Suppressor macrophage (primary cell): ENCODE results near the gene ZC3H18.

Experiments
- DNase-seq, 4 experiments: peaks; one replicate each; pipeline ENCODE4 v3.0.0-alpha.2; 2020 to 2022

ZC3H18 gene

GRCh38 chr16:88627531-88628411 lies 57.6 kb downstream of the ZC3H18 start:
- no peak for DNase-seq

GRCh38 chr16:88628512-88628974 lies 58.3 kb downstream of the ZC3H18 start:
- peak in 2 of 4 experiments; percentile 23 to 49 for DNase-seq

GRCh38 chr16:88629835-88630234 lies 59.6 kb downstream of the ZC3H18 start:
- no peak for DNase-seq

DNA sequence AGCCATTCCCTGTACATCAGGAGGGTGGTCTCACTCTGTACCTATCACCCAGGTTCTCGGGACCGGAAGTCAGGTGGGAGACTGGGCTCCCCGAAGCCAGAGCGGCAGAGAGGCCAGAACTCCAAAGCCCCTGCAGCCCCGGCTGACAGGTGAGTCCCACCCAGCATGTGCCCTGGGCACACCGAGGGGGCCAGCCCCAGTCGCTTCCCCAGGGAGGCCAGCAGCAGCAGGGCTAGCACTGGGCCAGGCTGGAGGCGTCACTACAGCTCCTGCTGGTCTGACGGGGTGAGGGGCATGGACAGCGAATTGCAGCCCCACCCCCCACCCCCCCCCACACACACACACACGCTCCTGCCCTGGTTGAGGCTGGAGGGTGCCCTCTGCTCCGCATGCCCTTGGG lies 60.2 kb downstream of the ZC3H18 start:
- DNase-seq: no peak

- no peak for DNase-seq
Measured at GRCh38 chr16:88630941-88631340, 60.7 kb downstream of the ZC3H18 start.

GRCh38 chr16:88631384-88631783 lies 61.2 kb downstream of the ZC3H18 start:
- no peak for DNase-seq

DNA sequence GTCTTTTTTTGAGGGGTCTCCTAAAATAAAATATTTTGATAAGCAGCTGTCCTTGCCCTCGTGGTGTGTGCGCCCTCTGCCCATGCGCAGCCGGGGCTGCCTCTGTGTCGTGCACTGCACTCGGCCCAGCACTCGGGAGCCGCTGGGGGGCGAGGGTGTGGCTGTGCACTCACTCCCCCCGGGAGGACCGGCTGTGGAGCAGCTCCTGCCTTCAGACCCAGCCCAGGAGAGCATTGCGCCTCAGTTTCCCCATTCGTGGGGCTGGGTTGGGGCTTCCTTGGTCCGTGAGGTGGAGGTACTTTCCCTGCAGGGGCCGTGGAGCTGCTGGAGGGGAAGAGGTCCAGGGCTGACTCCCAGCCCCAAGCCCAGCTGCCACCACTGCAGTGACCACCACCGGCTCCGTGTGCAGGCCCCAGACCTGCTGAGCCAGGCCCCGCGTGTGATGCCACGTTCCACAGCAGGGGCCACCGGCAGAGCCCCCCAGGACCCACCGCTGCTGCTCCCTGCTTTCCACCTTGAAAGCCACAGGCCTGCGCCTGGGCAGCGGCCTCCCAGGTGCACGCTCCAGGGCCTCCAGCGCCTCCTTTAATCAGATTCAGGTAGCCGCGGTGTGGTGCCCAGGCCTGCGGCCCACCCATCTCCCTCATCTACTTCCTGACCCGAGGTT lies 61.9 kb downstream of the ZC3H18 start:
- no peak for DNase-seq

- DNase-seq: no peak
Measured at GRCh38 chr16:88632587-88632930, 62.4 kb downstream of the ZC3H18 start.

GRCh38 chr16:88633684-88634140 lies 63.5 kb downstream of the ZC3H18 start:
- peak; percentile 46 to 70 (median 66) for DNase-seq

DNA sequence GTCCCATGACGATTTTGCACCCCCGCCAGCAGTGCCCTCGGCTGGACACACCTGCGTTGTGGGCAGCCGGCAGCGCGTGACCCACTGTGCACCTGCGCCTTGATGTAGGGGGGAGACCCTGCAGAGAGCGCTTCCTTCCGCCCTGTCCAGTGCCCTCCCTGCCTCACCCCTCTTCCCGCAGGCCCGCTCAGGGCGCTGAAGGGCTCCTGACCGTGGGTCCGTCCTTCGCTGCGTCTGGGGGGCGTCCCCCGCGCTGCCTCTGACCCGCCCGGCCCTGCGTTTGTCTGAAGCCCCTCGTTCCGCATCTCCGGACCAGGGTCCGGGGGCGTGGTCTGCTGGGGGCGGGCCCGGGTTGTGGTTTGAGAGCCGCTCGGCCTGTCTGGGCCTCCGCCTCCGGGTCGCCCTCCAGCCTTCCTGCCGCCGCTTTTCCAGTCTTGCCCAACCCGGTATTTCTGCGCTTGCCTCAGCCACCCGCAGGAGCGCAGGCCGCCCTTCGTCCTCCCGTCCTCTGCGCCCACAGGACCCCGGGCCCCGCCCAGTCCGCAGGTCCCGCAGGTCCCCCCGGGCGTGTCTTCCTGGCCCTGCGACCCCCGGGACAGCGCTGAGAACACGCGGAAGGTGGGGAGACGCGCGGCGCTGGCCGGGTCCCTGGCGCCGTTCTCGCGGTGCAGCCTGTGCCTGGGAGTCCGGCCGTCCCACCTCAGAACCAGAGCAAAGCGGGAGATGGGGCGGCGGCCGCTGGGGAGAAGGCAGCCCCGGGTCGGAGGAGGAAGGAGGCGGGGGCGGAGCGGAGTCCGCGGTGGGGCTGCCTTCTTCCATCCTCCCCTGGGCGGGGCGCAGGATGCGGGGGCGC lies 64.2 kb downstream of the ZC3H18 start:
- DNase-seq: peak; percentile 59 to 86 (median 78)

DNA sequence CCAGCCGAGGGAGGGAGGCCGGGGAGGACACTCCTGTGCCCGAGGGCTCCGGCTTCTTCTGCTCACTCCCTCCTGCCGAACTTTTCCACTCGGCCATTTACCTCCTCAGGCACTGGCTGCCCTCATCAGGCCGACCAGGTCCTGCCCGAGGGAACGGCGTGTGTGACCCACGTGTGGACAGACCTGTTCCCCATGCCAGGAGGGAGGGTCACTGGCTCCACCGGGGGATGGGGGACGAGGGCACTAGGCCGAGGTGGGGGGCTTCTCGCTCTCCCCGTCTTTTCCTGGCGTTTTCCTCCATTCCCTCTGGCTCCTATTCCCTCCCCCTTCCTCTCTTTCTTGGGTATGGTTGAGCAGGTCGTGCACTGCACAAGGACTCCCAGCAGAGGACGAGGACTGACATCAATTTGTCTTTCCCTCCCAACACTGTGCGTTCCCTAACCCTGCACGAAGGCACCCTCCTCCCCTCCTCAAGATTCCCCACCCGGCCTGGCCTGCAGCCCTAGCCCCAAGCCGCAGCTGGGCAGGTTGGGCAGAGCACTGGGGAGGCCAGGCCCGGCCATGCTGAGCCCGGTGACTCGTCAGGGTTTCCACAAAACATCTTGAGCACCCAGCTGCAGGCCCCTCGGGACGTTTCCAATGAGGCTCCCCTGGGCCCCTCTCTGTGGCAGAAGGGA lies 64.9 kb downstream of the ZC3H18 start:
- peak in 1 of 4 experiments; percentile 15 for DNase-seq

GRCh38 chr16:88635671-88636319 lies 65.6 kb downstream of the ZC3H18 start:
- DNase-seq: no peak

DNA sequence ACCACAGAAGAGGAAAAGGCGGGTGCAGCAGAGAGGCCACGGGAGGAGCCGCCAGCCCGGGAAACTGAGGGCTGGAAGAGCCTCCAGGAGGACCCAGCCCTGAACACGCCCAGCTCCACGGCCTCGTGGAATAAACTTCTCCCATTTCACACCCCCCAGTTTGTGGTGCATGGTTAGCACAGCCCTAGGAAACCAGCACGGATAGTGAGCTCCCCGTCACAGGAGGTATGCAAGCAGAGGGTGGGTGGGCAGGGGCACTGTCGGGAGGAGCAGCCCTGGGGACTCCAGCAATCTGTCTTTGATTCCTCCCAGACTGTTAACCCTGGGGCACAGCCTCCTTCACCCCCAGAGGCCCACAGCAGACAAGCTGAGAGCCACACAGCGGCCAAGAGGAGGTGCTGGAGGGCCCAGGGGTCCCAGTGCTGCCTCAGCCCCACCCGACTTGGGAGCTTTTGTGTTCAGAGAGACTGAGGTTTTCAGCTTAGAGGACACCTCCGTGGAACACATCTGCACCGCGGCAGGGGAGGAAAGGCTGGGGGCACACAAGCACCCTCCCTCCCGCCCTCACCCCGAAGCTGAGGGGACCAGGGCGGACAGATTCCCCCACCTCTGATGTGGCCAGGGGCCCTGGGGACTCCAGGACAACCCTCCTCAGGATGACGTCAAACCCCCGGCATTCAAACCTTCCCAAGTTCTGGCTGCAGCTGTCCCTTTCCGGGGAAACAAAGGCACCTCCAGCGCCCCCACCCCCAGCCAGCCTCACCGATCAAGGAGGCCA lies 66.5 kb downstream of the ZC3H18 start:
- DNase-seq: no peak

DNA sequence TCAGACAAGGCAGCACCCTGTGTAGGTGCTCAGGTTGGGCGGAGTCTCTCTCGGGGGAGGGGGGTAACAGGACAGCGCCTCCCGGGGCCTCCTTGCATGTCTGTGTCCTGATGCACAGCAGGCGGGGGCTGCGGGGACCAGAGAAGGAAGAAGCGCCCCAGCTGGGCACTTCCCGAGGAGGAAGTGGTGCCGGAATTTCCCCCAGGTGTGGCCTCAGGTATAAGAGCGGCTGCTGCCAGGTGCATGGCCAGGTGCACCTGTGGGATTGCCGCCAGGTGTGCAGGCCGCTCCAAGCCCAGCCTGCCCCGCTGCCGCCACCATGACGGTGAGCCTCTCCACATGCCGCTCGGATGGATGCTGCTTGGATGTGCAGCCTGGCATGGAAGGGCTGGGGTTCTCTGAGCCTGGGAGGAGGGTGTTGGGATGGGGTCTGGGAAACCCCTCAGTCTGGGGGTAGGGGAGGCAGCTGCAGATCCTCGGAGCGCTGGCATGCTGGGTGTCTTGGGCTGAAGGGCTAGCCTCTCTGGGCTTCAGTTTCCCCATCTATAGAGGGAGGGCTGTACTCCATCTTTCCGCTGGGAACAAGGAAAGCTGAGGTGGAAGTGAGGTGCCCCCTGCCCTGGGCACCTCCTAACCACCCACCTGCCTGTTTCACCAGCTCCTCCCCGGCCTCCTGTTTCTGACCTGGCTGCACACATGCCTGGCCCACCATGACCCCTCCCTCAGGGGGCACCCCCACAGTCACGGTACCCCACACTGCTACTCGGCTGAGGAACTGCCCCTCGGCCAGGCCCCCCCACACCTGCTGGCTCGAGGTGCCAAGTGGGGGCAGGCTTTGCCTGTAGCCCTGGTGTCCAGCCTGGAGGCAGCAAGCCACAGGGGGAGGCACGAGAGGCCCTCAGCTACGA lies 68.4 kb downstream of the ZC3H18 start, which contains the start of gene IL17C:
Gene IL17C, plus strand, starts transcription at position 250 of the 908 bp plus-strand sequence. Its CDS starts 70 bp downstream, at position 320.
- no peak for DNase-seq

DNA sequence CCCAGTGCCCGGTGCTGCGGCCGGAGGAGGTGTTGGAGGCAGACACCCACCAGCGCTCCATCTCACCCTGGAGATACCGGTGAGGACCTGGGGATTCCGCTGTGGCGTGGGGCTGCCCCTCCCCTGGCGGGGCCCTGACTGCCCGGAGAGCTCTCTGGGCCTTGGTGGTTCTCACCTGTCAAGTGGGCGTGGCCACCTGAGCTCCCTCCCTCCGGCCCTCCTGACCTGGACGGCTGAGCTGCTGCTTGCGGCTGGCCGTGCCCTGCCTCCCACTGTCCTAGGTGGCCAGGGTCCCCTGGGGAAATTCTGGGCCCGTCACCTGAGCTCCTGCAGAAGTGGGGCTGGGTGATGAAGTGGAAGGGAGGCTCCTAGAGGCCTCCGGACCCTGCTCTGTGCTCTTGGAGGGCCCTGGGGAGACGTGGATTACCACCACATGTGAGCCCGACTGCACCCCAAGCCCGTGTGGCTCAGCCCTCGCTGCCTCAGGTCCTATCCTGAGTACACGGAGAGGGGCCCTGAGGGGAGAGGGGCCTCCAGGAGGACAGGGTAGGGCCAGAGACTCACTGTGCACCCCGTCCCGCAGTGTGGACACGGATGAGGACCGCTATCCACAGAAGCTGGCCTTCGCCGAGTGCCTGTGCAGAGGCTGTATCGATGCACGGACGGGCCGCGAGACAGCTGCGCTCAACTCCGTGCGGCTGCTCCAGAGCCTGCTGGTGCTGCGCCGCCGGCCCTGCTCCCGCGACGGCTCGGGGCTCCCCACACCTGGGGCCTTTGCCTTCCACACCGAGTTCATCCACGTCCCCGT lies 69.2 kb downstream of the ZC3H18 start:
- peak in 1 of 4 experiments; percentile 20 for DNase-seq

GRCh38 chr16:88640039-88640495 lies 69.9 kb downstream of the ZC3H18 start:
- DNase-seq: no peak

DNA sequence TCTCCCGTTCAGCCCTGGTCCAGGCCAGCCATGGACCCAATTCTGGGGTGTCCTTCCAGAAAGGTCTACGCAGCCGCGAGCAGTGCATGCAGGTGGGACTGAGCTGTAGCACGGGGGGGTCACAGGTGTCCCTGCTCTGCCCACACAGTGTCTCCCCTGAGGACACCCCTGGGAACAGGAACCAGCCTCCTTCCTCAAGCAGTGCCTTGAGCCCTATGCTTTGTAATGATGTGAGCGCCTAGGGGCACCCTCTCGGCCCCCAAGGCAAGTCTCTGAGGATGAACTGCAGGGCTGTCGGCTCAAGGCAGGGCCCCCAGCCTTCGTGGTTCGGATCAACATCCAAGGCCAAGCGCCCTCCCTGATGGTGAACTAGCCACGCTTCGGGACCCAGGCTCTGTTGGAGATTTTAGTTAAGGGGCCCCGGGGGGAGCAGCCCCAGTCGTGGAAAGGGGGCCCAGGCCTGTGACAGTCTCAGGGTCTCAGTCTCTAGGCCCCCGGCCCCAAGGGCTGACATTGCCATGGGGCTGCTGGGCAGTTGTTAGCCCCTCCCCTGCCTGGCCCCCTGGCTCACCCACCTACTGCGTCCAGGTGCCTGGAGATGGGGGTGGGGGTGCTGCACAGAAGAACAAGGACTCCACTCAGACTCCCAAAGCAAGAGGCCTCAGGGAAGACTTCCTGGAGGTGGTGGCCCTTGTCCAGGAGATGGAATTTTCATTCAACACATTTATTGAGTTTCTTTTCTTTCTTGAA lies 70.5 kb downstream of the ZC3H18 start:
- DNase-seq: no peak
